GM12878 (cell line): ENCODE results near the gene DBN1.

Source experiments
- BACH1 ChIP-seq: fragments of 450-650 bp; IDR thresholded peaks from 2 replicates; pipeline ENCODE4 v1.6.1; 2017; ENCODE audit warnings: mild to moderate bottlenecking, borderline replicate concordance
- CTCF ChIP-seq, 3 experiments: IDR thresholded peaks in 2 of 3; conservative IDR thresholded peaks in 1 of 3; 2 replicates each; pipeline ENCODE4 v1.5.1; 2011; ENCODE audit warnings: low read depth in 3 of 3, low read length in 3 of 3, mild to moderate bottlenecking in 3 of 3, control low read depth in 2 of 3, moderate library complexity in 2 of 3, inconsistent platforms in 1 of 3, mixed read lengths in 1 of 3; ENCODE audit not compliant: control insufficient read depth in 2 of 3, insufficient read depth in 1 of 3; ENCODE audit errors: extremely low read depth in 1 of 3
- EGR1 ChIP-seq, 2 experiments: IDR thresholded peaks; 1 replicate in 1 of 2; 2 replicates in 1 of 2; pipeline ENCODE4 v1.6.1; 2011 to 2012; ENCODE audit warnings: low read depth in 2 of 2, low read length in 2 of 2, borderline replicate concordance in 1 of 2, mild to moderate bottlenecking in 1 of 2, moderate library complexity in 1 of 2
- EP300 ChIP-seq, 2 experiments: fragments of 150-350 bp in 1 of 2; IDR thresholded peaks; 2 replicates each; pipeline ENCODE4 v1.6.1; 2011 to 2012; ENCODE audit warnings: low read depth in 2 of 2, low read length in 2 of 2, borderline replicate concordance in 1 of 2, improper control_type of control experiment in 1 of 2, inconsistent platforms in 1 of 2; ENCODE audit not compliant: control insufficient read depth in 1 of 2
- MYC ChIP-seq: IDR thresholded peaks from 2 replicates; pipeline ENCODE4 v1.6.1; 2011; ENCODE audit warnings: mild to moderate bottlenecking, low read length, moderate library complexity, inconsistent platforms; ENCODE audit not compliant: insufficient read depth, insufficient replicate concordance, insufficient read length, severe bottlenecking
- NBN ChIP-seq: fragments of 450-650 bp; IDR thresholded peaks from 2 replicates; pipeline ENCODE4 v1.6.1; 2016
- PML ChIP-seq: IDR thresholded peaks from 2 replicates; pipeline ENCODE4 v1.6.1; 2012; ENCODE audit warnings: low read length, inconsistent platforms
- POLR2AphosphoS5 ChIP-seq: IDR thresholded peaks from 2 replicates; pipeline ENCODE4 v1.6.1; 2011; ENCODE audit warnings: mild to moderate bottlenecking, low read length, inconsistent platforms
- RB1 ChIP-seq: fragments of 450-650 bp; formaldehyde crosslinking; IDR thresholded peaks from 2 replicates; pipeline ENCODE4 v1.6.1; 2017; ENCODE audit warnings: mild to moderate bottlenecking, borderline replicate concordance
- SUPT20H ChIP-seq: IDR thresholded peaks from 2 replicates; pipeline ENCODE4 v1.6.1; 2011; ENCODE audit warnings: low read depth, mild to moderate bottlenecking, low read length, moderate library complexity, borderline replicate concordance; ENCODE audit not compliant: control insufficient read depth

- TF ChIP-seq EP300 (IDR thresholded peaks at IDR 0.05; ENCODE audit: borderline replicate concordance in 1 of 2, control insufficient read depth in 1 of 2, low read depth in 2 of 2, low read length in 2 of 2) (no peak), POLR2AphosphoS5 (no peak), SUPT20H (no peak), EGR1 (IDR thresholded peaks at IDR 0.05; ENCODE audit: borderline replicate concordance in 1 of 2, low read depth in 2 of 2, low read length in 2 of 2) (no peak), CTCF (IDR thresholded peaks at IDR 0.05 in 2 of 3, conservative IDR thresholded peaks at IDR 0.05 in 1 of 3; ENCODE audit: control insufficient read depth in 2 of 3, extremely low read depth in 1 of 3, insufficient read depth in 1 of 3, low read depth in 3 of 3, low read length in 3 of 3) (no peak), PML (no peak), RB1 (no peak), MYC (no peak), NBN (no peak), BACH1 (no peak)
Observed at GRCh38 chr5:177425196-177425800, 48.1 kb downstream of the DBN1 start.
